ENCODE results near the gene MLN. TPM values are rescaled to one million over a fixed set of nuclear protein-coding genes. Genes with fewer than 3 reads are reported as not detected.

Gene MLN
- polyA plus RNA-seq, 2 of the 4 experiments (the other 2 are of a cell fraction): not detected

DNA sequence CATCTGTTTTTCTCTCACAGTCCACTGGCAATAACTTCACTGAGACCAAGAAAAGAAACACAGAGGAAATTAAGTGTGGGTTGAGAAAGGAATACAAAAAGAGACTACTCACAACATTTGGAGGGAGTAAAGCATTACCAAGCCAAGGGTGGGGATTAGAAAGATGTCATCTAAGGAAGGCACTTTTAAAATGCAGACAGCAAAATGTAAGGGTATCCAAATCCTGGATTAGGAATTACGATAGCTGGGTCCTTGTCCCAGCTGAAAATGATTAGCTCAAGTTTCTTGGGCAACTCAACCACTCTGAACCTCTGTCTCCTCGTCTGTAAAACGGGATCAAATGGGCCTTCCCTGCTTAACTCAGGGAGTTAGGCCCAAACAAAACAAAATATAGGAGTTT is 17.1 kb downstream of the MLN start:
- peaks cover 31% of the 10 kb centered on the region for H3K4me1 ChIP-seq
- CTCF ChIA-PET: interaction anchor here (0.5 to 3.6 kb wide), 3 partner anchors 10 to 341 kb away, joined by 3 to 16 read pairs (median 4); no protein-coding TSS in a partner anchor
- peak overlapping the region; percentile 90 for H3K4me2 ChIP-seq
- no peaks in the 10 kb centered on the region for H3K9me3 ChIP-seq
- TF ChIP-seq MAZ (IDR thresholded peaks at IDR 0.05; ENCODE audit: borderline replicate concordance, low read depth, low read length) (no peak), CHD2 (IDR thresholded peaks at IDR 0.05; ENCODE audit: low read length, partially characterized antibody) (no peak), BHLHE40 (IDR thresholded peaks at IDR 0.05; ENCODE audit: low read depth, low read length) (no peak), GATA3 (IDR thresholded peaks at IDR 0.05; ENCODE audit: borderline replicate concordance) (no peak), CTCF (IDR thresholded peaks at IDR 0.05) (no peak), RCOR1 (IDR thresholded peaks at IDR 0.05; ENCODE audit: low read depth, low read length) (no peak), SREBF2 (IDR thresholded peaks at IDR 0.05) (no peak), CBX8 (IDR thresholded peaks at IDR 0.05) (no peak), JUN (IDR thresholded peaks at IDR 0.05) (no peak), HEYL (CRISPR knock-in tag; IDR thresholded peaks at IDR 0.05) (no peak), ESRRA (IDR thresholded peaks at IDR 0.05; ENCODE audit: borderline replicate concordance, low read length) (no peak), ELK1 (IDR thresholded peaks at IDR 0.05; ENCODE audit: low read depth, low read length) (no peak), FOSB (CRISPR knock-in tag; IDR thresholded peaks at IDR 0.05) (no peak), EP300 (IDR thresholded peaks at IDR 0.05) (no peak), JUNB (IDR thresholded peaks at IDR 0.05) (no peak), POLR2A (IDR thresholded peaks at IDR 0.05; ENCODE audit: low read length) (no peak)
- TF ChIP-seq, protein P1, sequence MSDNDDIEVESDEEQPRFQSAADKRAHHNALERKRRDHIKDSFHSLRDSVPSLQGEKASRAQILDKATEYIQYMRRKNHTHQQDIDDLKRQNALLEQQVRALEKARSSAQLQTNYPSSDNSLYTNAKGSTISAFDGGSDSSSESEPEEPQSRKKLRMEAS (IDR thresholded peaks at IDR 0.05): no peak
- WGBS (ENCODE audit: missing lambda C conversion rate): 89% methylated on average over 3 of the region's 3 CpGs
- no peak overlapping the region for H3K4me3 ChIP-seq
- FAIRE-seq: no peak
- DNase-seq (ENCODE audit: low read depth in 1 of 2, low spot score in 1 of 2): no peak
- POLR2A ChIA-PET: no interaction called here
- 0 out of 6 replicates have a peak overlapping the region, but pooled peaks of 1 of the 2 experiments have one; percentile 12 for H3K27ac ChIP-seq
- ATAC-seq: no peak

DNA sequence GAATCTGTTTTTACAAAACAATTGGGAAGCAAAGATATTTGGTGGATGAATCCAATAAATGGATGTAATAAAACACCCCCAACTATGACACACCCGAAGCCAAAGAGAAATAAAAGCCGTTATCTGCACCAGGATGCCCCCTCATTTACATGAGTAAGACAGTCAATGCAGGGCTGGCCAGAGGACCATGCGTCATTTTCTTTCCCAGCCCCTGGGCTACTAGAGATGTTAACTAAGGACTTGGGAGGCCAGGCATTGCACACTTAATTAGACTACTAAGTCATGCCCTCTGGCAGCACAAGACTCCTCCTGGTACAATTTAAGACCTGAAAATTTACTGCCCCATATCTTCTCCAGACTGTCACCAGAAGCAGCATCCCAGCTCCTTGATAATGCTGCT is 18.0 kb downstream of the MLN start:
- POLR2A ChIA-PET: no interaction called here
- no peak for DNase-seq (ENCODE audit: low read depth in 1 of 2, low spot score in 1 of 2)

More for the DNA sequence above, 18.0 kb downstream of the MLN start:
- CTCF ChIA-PET: interaction anchor here (0.5 to 3.6 kb wide), 2 partner anchors 10 to 14 kb away, joined by 4 to 16 read pairs; no protein-coding TSS in a partner anchor
- Histone ChIP-seq H3K4me1 (peaks cover 41% of the 10 kb centered on the region), H3K27ac (peak overlapping the region in 1 of 2 experiments; percentile 12; a peak in 1 of 6 replicates), H3K4me3 (no peak overlapping the region), H3K9me3 (no peaks in the 10 kb centered on the region), H3K4me2 (peak overlapping the region; percentile 90; the same call in 2 of the 3 replicates)
- WGBS (ENCODE audit: missing lambda C conversion rate): 64% methylated on average over 3 of the region's 3 CpGs
- FAIRE-seq (no peak), ATAC-seq (no peak)
- TF ChIP-seq, protein P1 (IDR thresholded peaks at IDR 0.05): no peak
- TF ChIP-seq ZFP36 (IDR thresholded peaks at IDR 0.05; ENCODE audit: borderline replicate concordance, partially characterized antibody): no peak
- TF ChIP-seq NR3C1 (IDR thresholded peaks at IDR 0.05): no peak
- no peak for TF ChIP-seq RNF2 (IDR thresholded peaks at IDR 0.05; ENCODE audit: borderline replicate concordance, low read depth)
- TF ChIP-seq RAD21 (conservative IDR thresholded peaks at IDR 0.05 in 1 of 2, IDR thresholded peaks at IDR 0.05 in 1 of 2): no peak
- TF ChIP-seq HOXA7 (CRISPR knock-in tag; IDR thresholded peaks at IDR 0.05): no peak
- TF ChIP-seq, protein P2, sequence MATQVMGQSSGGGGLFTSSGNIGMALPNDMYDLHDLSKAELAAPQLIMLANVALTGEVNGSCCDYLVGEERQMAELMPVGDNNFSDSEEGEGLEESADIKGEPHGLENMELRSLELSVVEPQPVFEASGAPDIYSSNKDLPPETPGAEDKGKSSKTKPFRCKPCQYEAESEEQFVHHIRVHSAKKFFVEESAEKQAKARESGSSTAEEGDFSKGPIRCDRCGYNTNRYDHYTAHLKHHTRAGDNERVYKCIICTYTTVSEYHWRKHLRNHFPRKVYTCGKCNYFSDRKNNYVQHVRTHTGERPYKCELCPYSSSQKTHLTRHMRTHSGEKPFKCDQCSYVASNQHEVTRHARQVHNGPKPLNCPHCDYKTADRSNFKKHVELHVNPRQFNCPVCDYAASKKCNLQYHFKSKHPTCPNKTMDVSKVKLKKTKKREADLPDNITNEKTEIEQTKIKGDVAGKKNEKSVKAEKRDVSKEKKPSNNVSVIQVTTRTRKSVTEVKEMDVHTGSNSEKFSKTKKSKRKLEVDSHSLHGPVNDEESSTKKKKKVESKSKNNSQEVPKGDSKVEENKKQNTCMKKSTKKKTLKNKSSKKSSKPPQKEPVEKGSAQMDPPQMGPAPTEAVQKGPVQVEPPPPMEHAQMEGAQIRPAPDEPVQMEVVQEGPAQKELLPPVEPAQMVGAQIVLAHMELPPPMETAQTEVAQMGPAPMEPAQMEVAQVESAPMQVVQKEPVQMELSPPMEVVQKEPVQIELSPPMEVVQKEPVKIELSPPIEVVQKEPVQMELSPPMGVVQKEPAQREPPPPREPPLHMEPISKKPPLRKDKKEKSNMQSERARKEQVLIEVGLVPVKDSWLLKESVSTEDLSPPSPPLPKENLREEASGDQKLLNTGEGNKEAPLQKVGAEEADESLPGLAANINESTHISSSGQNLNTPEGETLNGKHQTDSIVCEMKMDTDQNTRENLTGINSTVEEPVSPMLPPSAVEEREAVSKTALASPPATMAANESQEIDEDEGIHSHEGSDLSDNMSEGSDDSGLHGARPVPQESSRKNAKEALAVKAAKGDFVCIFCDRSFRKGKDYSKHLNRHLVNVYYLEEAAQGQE (IDR thresholded peaks at IDR 0.05): no peak
- TF ChIP-seq EHMT2 (IDR thresholded peaks at IDR 0.05; ENCODE audit: low read depth): no peak
- TF ChIP-seq KDM5A (IDR thresholded peaks at IDR 0.05): no peak
- TF ChIP-seq POLR2AphosphoS2 (conservative IDR thresholded peaks at IDR 0.05; ENCODE audit: low read length): no peak
- TF ChIP-seq EHF (CRISPR knock-in tag; IDR thresholded peaks at IDR 0.05): no peak
- TF ChIP-seq RFX5 (IDR thresholded peaks at IDR 0.05): no peak
- no peak for TF ChIP-seq ESRRA (IDR thresholded peaks at IDR 0.05; ENCODE audit: borderline replicate concordance, low read length)
- TF ChIP-seq PHF8 (IDR thresholded peaks at IDR 0.05; ENCODE audit: borderline replicate concordance, low read depth): no peak
- no peak for TF ChIP-seq CBX8 (IDR thresholded peaks at IDR 0.05)
- no peak for TF ChIP-seq HOXB5 (CRISPR knock-in tag; IDR thresholded peaks at IDR 0.05)
- TF ChIP-seq SREBF2 (IDR thresholded peaks at IDR 0.05): no peak
